HCT116 (cell line): ENCODE results near the gene LDLRAD4. TPM values are rescaled to one million over a fixed set of nuclear protein-coding genes. Genes with fewer than 3 reads are reported as not detected.

Experiments used
- ATAC-seq: fragments of 200-7000 bp; cut with Tn5 transposase; 2 replicates; pipeline ENCODE4 v1.9.1; 2020; ENCODE audit warnings: mild to moderate bottlenecking, moderate library complexity
- BruUV-seq: library from RNA; stranded (reverse); fragments of 400-500 nt; replicated peaks from 2 replicates; lab custom pipeline; 2021; lab: Mats Ljungman, UMichigan
- CTCF ChIA-PET: fragments of 300-600 bp; sonication (Branson Sonifier 250); formaldehyde crosslinking; loops from one replicate; lab custom pipeline; 2021; ENCODE audit warnings: antibody characterized with exemption; lab: Charles Lee
- POLR2A ChIA-PET: fragments of 300-600, 350-600 bp; sonication (Branson Sonifier 250); formaldehyde crosslinking; loops from one replicate; lab custom pipeline; 2021; ENCODE audit warnings: antibody characterized with exemption; lab: Charles Lee
- RAD21 ChIA-PET, 2 experiments: fragments of 300-600 bp; sonication (Branson Sonifier 250); formaldehyde crosslinking; loops; one replicate each; lab custom pipeline; 2023; ENCODE audit warnings: low total read pairs in 2 of 2; ENCODE audit not compliant: uncharacterized antibody in 2 of 2, unreplicated experiment in 2 of 2, low non-redundant PET in 1 of 2; lab: Charles Lee
- DNase-seq: peaks from one replicate; pipeline ENCODE4 v3.0.0-alpha.2; 2010; ENCODE audit warnings: low read depth, low spot score
- H2AFZ ChIP-seq: fragments of 200-600 bp; shearing (Covaris generic), sonication (generic); 2 replicates; pipeline ENCODE4 v1.6.1; 2017; ENCODE audit warnings: low read depth, mixed run types, mixed read lengths, antibody characterized with exemption, low read length; ENCODE audit not compliant: poor library complexity, severe bottlenecking
- H3K27ac ChIP-seq: 2 replicates; pipeline ENCODE4 v1.5.1; 2012; ENCODE audit warnings: low read depth, low read length
- H3K27me3 ChIP-seq: fragments of 200-600 bp; sonication (generic); 2 replicates; pipeline ENCODE4 v1.6.1; 2016; ENCODE audit warnings: mixed run types, low read length, mixed read lengths; ENCODE audit not compliant: insufficient read depth
- H3K36me3 ChIP-seq, 2 experiments: fragments of 200-500 bp in 1 of 2; fragments of 200-600 bp in 1 of 2; sonication (Bioruptor generic) in 1 of 2; sonication (generic) in 1 of 2; 2 replicates each; pipeline versions ENCODE4 v1.5.1 to v1.6.1; 2014 to 2016; ENCODE audit warnings: low read length in 2 of 2, inconsistent platforms in 1 of 2, mixed read lengths in 1 of 2, mixed run types in 1 of 2; ENCODE audit not compliant: insufficient read depth in 2 of 2, control insufficient read depth in 1 of 2
- H3K4me1 ChIP-seq, 2 experiments: fragments of 200-600 bp in 1 of 2; sonication (generic) in 1 of 2; 2 replicates each; pipeline versions ENCODE4 v1.5.1 to v1.6.1; 2012 to 2017; ENCODE audit warnings: low read length in 2 of 2, inconsistent platforms in 1 of 2, mild to moderate bottlenecking in 1 of 2, mixed read lengths in 1 of 2, mixed run types in 1 of 2, moderate library complexity in 1 of 2; ENCODE audit not compliant: insufficient read depth in 2 of 2, control insufficient read depth in 1 of 2
- H3K4me2 ChIP-seq: fragments of 200-600 bp; sonication (generic); 2 replicates; pipeline ENCODE4 v1.6.1; 2017; ENCODE audit warnings: mixed run types, low read length, mixed read lengths
- H3K4me3 ChIP-seq, 2 experiments: fragments of 200-600 bp in 1 of 2; sonication (generic) in 1 of 2; replicated peaks in 1 of 2; 2 replicates each; pipeline ENCODE4 v1.5.1; 2011 to 2016; ENCODE audit warnings: low read length in 2 of 2, control low read depth in 1 of 2, low read depth in 1 of 2, mild to moderate bottlenecking in 1 of 2, mixed read lengths in 1 of 2, mixed run types in 1 of 2
- H3K79me2 ChIP-seq: fragments of 200-600 bp; sonication (generic); 2 replicates; pipeline ENCODE4 v1.6.1; 2017; ENCODE audit warnings: mild to moderate bottlenecking, mixed run types, low read length, moderate library complexity, mixed read lengths; ENCODE audit not compliant: insufficient read depth
- H3K9ac ChIP-seq: fragments of 200-600 bp; sonication (generic); 2 replicates; pipeline ENCODE4 v1.6.1; 2016; ENCODE audit warnings: low read length, mixed read lengths
- H3K9me2 ChIP-seq: fragments of 200-600 bp; sonication (generic), shearing (Covaris generic); 2 replicates; pipeline ENCODE4 v1.6.1; 2017; ENCODE audit warnings: mixed run types, mild to moderate bottlenecking, moderate library complexity; ENCODE audit not compliant: insufficient read depth
- H3K9me3 ChIP-seq, 2 experiments: fragments of 200-500 bp in 1 of 2; fragments of 200-600 bp in 1 of 2; sonication (Bioruptor generic) in 1 of 2; sonication (generic) in 1 of 2; 2 replicates each; pipeline ENCODE4 v1.6.1; 2014 to 2017; ENCODE audit warnings: low read length in 2 of 2, mixed read lengths in 2 of 2, inconsistent platforms in 1 of 2, low read depth in 1 of 2, mild to moderate bottlenecking in 1 of 2, mixed run types in 1 of 2, moderate library complexity in 1 of 2; ENCODE audit not compliant: control insufficient read depth in 1 of 2, insufficient read depth in 1 of 2
- H4K20me1 ChIP-seq: fragments of 200-600 bp; sonication (generic), shearing (Covaris generic); 2 replicates; pipeline ENCODE4 v1.6.1; 2017; ENCODE audit warnings: mixed run types, mild to moderate bottlenecking, moderate library complexity; ENCODE audit not compliant: insufficient read depth
- ELF1 ChIP-seq: IDR thresholded peaks from 2 replicates; pipeline ENCODE4 v1.6.1; 2012; ENCODE audit warnings: low read depth, borderline replicate concordance
- EZH2 ChIP-seq: fragments of 200-600 bp; sonication (generic); IDR thresholded peaks from 2 replicates; pipeline ENCODE4 v1.6.1; 2017; ENCODE audit warnings: antibody characterized with exemption, mixed run types
- EZH2phosphoT487 ChIP-seq: fragments of 200-600 bp; IDR thresholded peaks from 2 replicates; pipeline ENCODE4 v1.6.1; 2018; ENCODE audit warnings: antibody characterized with exemption, borderline replicate concordance
- FOSL1 ChIP-seq: IDR thresholded peaks from 2 replicates; pipeline ENCODE4 v1.6.1; 2012; ENCODE audit warnings: low read depth
- POLR2AphosphoS5 ChIP-seq: IDR thresholded peaks from 2 replicates; pipeline ENCODE4 v1.6.1; 2011; ENCODE audit warnings: mild to moderate bottlenecking, low read depth, low read length, moderate library complexity
- TCF7L2 ChIP-seq: IDR thresholded peaks from 2 replicates; pipeline ENCODE4 v1.7.0; 2011; ENCODE audit warnings: borderline replicate concordance, inconsistent platforms; ENCODE audit not compliant: insufficient read depth, insufficient read length; ENCODE audit errors: extremely low read depth
- YY1 ChIP-seq: IDR thresholded peaks from 2 replicates; pipeline ENCODE4 v1.6.1; 2011; ENCODE audit warnings: low read length, low read depth, moderate library complexity, mild to moderate bottlenecking; ENCODE audit not compliant: insufficient replicate concordance; ENCODE audit errors: extremely low read depth
- ZNF274 ChIP-seq: fragments of 200-500 bp; sonication (Bioruptor generic); IDR thresholded peaks from 2 replicates; pipeline ENCODE4 v1.6.1; 2014; ENCODE audit warnings: mild to moderate bottlenecking, low read depth, low read length, inconsistent platforms
- intact Hi-C: fragments of 100-400 bp; cut with micrococcal nuclease; formaldehyde crosslinking; loops from 2 replicates; pipeline ENCODE4 v1.10.0; 2022
- total RNA-seq: library from RNA; stranded (reverse); gene quantifications from one replicate; pipeline ENCODE4 v1.2.1, GENCODE V29; 2021; ENCODE audit not compliant: unreplicated experiment
- TF ChIP-seq, protein P1 (sequence below): IDR thresholded peaks from 2 replicates; pipeline ENCODE4 v1.6.1; 2012; ENCODE audit warnings: low read depth

The LDLRAD4 gene
- total RNA-seq, 1 experiment from 2014 or later = 1.2 TPM

DNA sequence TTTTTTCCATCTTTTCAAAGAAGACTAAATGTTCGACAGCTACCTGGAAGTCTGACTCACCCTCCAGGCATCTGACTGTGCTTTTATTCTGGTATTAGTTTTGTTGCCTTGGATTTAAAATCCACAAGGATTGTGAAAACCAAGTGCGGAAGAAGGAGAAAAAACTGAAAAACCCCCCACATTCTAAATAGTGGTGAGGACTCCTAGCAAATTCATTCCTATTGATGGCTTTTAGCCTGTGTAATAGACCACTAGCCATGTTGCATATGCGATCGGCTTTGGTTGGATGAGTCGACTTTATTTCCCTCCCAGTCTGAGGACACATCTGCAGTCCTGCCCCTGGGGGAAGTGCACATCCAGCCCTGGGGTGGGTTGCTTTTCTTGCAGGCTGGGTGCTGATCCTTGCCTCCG lies 16.9 kb downstream of the LDLRAD4 start:
- peak overlapping the region; percentile 34 for H3K4me2 ChIP-seq

DNA sequence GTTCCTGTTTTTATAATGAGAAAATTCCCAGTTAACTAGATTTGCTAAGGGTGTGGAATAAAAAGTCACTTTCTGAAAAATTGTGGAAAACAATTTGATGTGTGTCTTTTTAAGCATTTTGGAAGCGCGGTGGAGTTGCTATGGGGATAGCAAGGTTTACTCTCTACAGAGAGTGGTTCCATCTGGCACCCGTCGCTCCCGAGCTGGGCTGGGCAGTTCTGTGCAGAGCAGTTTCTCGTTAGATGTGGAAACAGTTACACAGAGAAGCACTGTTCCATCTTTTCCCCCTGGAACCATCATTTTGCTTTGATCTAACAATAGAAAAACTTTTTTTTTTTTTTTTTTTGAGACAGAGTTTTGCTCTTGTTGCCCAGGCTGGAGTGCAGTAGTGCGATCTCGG lies 17.4 kb downstream of the LDLRAD4 start:
- no peak overlapping the region for H3K4me3 ChIP-seq
- TF ChIP-seq ZNF274 = no peak
- TF ChIP-seq, protein P1, sequence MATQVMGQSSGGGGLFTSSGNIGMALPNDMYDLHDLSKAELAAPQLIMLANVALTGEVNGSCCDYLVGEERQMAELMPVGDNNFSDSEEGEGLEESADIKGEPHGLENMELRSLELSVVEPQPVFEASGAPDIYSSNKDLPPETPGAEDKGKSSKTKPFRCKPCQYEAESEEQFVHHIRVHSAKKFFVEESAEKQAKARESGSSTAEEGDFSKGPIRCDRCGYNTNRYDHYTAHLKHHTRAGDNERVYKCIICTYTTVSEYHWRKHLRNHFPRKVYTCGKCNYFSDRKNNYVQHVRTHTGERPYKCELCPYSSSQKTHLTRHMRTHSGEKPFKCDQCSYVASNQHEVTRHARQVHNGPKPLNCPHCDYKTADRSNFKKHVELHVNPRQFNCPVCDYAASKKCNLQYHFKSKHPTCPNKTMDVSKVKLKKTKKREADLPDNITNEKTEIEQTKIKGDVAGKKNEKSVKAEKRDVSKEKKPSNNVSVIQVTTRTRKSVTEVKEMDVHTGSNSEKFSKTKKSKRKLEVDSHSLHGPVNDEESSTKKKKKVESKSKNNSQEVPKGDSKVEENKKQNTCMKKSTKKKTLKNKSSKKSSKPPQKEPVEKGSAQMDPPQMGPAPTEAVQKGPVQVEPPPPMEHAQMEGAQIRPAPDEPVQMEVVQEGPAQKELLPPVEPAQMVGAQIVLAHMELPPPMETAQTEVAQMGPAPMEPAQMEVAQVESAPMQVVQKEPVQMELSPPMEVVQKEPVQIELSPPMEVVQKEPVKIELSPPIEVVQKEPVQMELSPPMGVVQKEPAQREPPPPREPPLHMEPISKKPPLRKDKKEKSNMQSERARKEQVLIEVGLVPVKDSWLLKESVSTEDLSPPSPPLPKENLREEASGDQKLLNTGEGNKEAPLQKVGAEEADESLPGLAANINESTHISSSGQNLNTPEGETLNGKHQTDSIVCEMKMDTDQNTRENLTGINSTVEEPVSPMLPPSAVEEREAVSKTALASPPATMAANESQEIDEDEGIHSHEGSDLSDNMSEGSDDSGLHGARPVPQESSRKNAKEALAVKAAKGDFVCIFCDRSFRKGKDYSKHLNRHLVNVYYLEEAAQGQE = no peak
- no peak for TF ChIP-seq EZH2
- no peak for TF ChIP-seq POLR2AphosphoS5
- TF ChIP-seq TCF7L2 = no peak
- no peak for TF ChIP-seq EZH2phosphoT487
- TF ChIP-seq YY1 = no peak
- no peak overlapping the region for H3K27ac ChIP-seq
- RAD21 ChIA-PET = no interaction called here
- intact Hi-C loops = no loop called here
- no TSS peak for BruUV-seq
- DNase-seq (no peak), ATAC-seq (no peak)
- peaks cover 6 to 9% of the 10 kb centered on the region in 2 experiments; a peak in 3 of 4 replicates for H3K4me1 ChIP-seq
- no peaks in the 10 kb centered on the region for H3K27me3 ChIP-seq
- POLR2A ChIA-PET = no interaction called here
- CTCF ChIA-PET = no interaction called here
- H2AFZ ChIP-seq = no peak overlapping the region
- H4K20me1 ChIP-seq = no peaks in the 10 kb centered on the region
- H3K9me3 ChIP-seq = no peaks in the 10 kb centered on the region
- H3K9me2 ChIP-seq = no peaks in the 10 kb centered on the region
- H3K9ac ChIP-seq = no peak overlapping the region
- H3K36me3 ChIP-seq = no peaks in the 10 kb centered on the region
- H3K4me2 ChIP-seq = peak overlapping the region; percentile 34; the same call in 1 of the 2 replicates
- no peaks in the 10 kb centered on the region for H3K79me2 ChIP-seq

More for the DNA sequence above, 16.9 kb downstream of the LDLRAD4 start:
- DNase-seq = no peak
- Histone ChIP-seq H3K36me3 (no peaks in the 10 kb centered on the region), H3K27ac (no peak overlapping the region), H3K9me2 (no peaks in the 10 kb centered on the region), H4K20me1 (no peaks in the 10 kb centered on the region), H3K4me1 (peaks cover 6 to 9% of the 10 kb centered on the region in 2 experiments; a peak in 3 of 4 replicates), H3K9ac (no peak overlapping the region), H3K4me3 (no peak overlapping the region), H3K79me2 (no peaks in the 10 kb centered on the region), H3K9me3 (no peaks in the 10 kb centered on the region), H3K27me3 (no peaks in the 10 kb centered on the region), H2AFZ (peak overlapping the region; percentile 6)
- intact Hi-C loops = no loop called here
- BruUV-seq = no TSS peak
- ChIA-PET CTCF (interaction anchor here (1.1 kb wide), 1 partner anchor 19 kb away, joined by 3 read pairs; no protein-coding TSS in a partner anchor), RAD21 (no interaction called here), POLR2A (no interaction called here)
- TF ChIP-seq FOSL1 (0 out of 2 replicates have a peak, but pooled peaks have one; percentile 9), ELF1 (no peak)
- no peak for ATAC-seq
